ENCODE measurements around the gene TMEM54.

The TMEM54 gene, protein sequence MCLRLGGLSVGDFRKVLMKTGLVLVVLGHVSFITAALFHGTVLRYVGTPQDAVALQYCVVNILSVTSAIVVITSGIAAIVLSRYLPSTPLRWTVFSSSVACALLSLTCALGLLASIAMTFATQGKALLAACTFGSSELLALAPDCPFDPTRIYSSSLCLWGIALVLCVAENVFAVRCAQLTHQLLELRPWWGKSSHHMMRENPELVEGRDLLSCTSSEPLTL

GRCh38 chr1:32900956-32901822 is at the start of gene TMEM54:
Gene TMEM54 (minus strand): TSS chr1:32901389. CDS start chr1:32901238, 151 bp downstream.
- peak in 1 of 2 experiments; percentile 42 for DNase-seq

DNA sequence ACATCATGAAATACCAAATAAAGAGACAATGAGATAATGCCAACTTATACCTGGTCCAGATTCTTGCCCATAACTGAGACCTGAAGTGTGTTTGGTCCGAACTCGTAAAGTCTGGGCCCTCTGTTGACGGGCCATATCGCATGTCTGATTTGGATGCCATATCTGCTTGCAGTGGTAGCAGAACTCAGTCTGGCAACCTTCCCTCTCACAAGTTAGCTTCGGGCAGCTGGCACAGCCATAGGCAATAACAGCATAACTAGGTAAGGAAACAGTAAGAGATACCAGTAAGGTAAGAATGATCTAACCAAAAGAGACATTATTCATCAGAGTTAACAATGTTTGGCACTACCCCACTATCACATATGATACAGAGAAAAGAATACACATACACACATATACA is 48.3 kb upstream of the TMEM54 start:
- DNase-seq, result no peak

DNA sequence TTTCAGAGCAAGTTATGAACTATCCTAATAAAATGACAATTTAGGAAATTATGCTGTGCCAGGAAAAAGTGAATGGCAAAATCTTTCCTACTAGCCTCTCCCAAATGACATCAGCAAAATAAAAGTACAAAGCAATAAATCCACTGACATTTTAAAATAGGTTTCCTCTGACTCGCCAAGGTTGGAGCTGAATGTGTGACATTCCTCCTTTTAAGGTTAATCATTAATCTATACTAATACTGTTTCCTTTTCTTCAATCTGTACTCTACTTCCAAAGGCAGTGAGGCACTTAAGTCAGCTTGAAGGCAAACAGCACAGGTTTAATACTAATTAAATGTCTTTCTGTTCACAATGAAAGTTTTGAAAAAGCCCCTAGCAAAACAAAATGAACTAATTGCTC is 47.7 kb upstream of the TMEM54 start:
- DNase-seq, result no peak

DNA sequence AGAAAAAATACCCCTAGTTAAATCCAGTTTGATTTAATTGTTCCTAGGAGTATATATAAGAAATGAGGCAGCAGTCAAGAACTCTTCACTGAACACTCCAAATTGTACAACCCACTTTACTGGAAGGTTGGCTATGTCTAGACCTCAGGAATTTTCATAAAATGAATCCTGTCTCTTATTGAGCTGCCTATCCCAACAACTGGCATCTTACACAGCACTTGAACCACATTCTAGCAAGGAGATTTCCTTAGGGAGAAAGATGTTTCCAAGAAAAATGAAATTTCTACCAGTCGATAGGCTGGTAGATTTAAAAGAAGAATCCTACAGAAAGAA is 47.2 kb upstream of the TMEM54 start:
- no peak for DNase-seq

DNA sequence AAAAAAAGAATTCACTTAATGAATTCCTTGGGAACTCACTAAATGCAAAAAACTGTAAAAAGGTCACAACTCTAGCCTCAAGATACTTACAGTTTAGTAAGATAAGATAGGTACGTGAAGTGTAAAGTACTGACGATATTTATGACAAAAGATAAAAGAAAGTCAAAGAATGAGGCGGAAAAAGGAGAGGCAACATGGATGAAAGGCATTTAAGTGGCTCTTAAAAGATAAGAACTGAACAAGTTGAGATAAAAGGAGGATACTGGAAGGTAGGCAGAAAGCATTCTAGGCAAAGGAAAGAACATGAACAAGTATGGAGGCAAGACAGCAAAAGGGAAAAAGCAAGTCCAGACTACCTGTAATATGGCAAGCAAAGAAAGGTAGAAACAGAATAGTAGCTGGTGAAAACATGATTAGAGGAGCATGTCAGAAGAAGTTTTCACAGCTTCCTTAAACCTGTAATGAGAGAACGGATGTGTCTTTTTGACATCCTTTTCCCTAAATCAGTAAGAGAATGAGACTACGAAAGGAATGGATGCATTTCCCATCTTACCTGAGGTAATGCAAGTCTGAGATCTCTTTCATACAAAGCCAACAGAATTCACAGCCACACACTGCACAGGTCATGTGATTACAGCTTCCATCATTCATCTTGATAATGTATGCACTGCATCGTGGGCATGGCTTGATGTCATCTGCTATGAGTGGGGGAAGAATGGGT is 46.6 kb upstream of the TMEM54 start:
- DNase-seq, result no peak

DNA sequence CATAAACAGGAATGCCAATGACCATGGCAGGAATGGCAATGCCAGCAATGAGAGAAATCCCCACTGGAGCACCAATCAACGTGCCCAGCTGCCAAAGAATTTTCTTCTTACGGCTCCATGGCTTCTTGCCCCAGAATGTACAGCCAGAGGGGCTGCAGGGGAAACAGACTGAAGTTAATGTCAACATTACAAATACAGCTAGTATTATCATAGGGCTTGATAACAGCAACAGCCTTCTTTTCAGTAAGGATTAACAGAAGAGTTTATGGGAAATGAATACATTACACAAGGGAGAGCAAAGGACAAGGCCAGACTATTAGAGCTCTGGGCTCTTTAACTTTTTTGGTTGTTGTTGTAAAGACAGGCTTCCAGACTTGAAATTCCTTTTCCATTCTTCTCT is 45.2 kb upstream of the TMEM54 start:
- DNase-seq, result no peak

DNA sequence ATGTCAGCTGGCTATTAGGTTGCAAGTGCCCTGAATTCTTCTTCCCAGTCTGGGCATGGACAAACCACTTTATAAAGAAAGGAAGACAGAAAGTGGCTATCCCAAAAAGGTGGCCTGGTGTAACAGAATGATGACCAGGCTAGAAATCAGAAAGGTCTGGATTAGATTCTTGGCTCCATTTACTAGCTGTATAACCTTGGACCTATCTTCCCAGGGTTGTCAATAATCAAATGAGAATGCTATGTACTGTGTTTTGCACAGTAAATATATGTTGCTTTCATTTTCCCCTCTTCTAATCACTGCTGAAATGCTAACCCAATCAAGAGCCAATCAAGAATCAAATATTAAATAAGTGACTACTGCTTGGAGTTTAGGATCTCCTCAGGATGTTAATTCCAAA is 43.0 kb upstream of the TMEM54 start:
- DNase-seq, result no peak

DNA sequence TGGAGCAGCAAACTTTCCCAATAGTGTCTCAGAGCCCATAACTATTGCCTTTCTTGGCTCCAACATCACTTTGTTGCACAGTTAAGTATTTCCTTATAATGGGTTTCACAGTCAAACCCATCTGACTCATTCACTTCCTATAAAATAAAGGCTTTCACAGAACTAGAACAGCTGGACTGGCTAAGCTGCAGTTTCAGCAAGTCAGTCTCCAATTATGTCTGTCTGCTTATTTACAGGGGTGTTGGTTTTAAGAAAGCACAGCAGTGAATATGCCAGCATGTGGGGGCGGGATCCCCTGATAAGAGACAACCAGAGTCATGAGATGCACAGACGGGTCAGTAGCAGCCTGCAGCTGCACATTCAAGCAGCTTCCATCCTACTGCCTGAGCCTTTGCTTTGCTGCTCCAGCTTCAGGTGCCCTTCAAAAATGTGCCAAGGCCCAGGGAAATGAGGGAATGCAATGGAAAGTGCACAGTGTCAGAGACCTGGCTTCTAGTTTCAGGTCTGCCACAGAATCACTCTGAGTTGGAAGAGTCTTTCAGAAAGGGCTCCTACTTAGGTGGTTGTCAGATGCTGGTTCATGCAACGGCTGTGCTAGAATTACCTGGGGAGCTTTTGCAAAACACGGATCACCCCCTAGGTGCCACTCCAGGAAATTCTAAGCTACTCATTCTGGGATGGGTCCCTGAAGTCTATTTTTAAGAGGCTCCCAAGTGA is 38.6 kb upstream of the TMEM54 start:
- no peak for DNase-seq

- no peak for DNase-seq
Measured at GRCh38 chr1:32937061-32937460, 35.9 kb upstream of the TMEM54 start.

- DNase-seq, result no peak
Measured at GRCh38 chr1:32934535-32934934, 33.3 kb upstream of the TMEM54 start.

DNA sequence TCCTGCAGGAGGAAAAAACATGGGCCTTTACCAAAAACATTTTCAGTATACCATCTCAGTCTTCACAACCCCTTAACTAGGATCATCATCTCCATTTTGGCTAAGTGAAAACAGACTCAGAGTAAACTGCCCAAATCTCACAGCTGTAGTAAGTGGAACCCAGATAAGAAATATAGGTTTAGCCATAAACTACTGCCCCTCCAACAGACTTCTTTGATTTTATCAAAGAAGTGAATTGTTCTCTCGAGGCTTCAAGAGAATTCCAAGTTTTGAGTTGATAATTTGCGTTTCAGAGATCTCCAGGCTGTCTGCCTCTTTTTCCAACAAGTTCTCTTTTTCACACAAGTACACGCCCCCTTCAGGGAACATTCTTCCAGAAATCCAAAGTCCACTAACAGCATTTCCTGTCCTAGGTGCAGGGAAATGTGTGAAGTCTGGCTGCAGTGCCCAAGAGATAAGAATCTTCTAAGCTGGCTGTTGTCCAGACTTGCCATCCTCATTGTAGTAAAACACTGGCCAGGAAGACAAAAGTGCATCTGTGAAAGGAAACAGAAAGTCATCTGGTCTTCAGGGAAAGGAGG is 32.6 kb upstream of the TMEM54 start:
- DNase-seq, result no peak

- DNase-seq, result no peak
Measured at GRCh38 chr1:32931760-32932159, 30.6 kb upstream of the TMEM54 start.

DNA sequence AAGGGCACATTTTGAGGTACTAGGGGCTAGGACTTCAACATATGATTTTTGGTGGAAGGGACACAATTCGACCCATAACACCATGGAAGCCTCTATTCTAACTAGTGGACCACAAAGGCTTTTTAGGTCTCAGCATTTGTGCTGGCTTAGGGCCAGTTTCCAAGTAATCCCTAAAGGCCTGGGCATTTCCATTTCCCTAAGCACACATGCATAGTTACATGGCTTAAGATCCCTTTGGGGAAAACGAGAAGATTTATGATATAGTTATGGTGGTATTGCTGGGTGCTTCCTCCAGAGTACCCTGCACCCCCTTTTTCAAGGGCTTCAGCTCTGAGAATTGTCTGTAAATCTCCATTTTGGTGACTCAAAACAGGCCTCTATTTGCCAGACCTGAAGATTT is 28.2 kb upstream of the TMEM54 start:
- no peak for DNase-seq

DNA sequence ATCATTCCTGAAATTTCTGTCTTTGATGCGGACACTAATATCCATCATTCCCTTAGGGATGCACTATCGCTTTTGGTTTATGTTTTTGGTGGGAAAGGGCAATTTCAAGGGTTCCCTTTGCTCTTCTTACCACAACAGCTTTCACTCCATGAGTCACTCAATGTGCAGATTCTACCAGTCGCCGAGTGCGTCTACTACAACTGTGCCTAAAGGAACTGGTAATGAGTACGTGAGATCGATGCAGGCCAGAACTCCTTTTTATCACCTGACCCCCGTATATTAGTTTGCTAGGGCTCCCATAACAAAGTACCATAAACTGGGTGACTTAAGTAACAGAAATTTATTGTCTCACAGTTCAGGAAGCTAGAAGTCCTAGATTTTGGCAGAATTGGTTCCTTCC is 27.5 kb upstream of the TMEM54 start:
- no peak for DNase-seq

DNA sequence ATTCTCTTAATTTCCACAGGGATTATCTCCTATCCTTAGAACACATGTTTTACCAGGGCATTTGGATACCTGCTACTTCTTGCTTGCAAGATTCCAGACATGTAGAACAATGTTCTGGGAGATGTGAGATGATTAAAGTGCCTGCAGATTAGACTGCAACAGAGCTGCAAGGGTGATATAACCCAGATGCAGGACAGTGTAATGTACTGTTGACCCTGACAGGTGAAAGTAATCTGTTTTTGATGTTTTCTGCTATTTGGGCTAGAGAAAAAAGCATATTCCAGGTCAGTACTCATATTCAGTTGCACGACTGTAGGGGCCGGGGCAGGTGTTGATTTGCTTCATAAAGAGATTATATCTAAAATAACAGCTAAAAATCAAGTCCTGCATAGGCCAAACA is 27.1 kb upstream of the TMEM54 start:
- DNase-seq, result no peak

DNA sequence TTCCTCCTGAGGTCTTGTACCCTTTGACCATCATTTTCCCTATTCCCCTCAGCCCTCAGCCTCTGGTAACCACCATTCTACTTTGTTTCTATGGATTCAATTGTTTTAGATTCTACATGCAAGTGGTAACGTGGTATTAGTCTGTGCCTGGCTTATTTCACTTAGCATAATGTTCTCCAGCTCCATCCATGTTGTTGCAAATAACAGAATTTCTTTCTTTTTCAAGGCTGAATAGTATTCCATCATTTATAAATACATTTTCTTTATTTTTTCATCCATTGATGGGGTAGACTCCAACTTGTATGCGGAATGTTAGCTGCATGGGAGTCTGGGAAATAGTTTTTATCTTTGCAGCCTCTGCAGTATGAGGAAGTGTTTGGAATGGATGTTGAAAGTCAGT is 26.3 kb upstream of the TMEM54 start:
- DNase-seq, result no peak

DNA sequence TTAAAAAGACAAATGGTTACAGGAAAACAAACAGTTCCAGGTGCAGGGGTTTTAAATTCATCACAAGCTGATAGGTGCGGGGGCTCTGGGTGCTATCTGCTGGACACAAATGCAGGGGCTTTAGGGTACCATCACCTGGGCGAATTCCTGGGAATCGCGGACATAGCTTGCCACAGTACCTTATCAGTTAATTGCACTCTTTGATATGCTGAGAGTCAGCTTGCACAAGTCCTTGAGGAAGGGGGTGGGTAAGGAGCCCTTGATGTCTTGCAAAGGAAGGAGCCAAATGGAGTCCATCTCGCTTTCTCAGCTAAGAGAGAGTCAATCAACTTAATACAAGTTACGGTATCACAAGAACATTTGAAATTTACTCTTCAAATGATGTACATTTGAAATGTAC is 25.4 kb upstream of the TMEM54 start:
- DNase-seq, result no peak

GRCh38 chr1:32925403-32926162 is 24.4 kb upstream of the TMEM54 start:
- no peak for DNase-seq

DNA sequence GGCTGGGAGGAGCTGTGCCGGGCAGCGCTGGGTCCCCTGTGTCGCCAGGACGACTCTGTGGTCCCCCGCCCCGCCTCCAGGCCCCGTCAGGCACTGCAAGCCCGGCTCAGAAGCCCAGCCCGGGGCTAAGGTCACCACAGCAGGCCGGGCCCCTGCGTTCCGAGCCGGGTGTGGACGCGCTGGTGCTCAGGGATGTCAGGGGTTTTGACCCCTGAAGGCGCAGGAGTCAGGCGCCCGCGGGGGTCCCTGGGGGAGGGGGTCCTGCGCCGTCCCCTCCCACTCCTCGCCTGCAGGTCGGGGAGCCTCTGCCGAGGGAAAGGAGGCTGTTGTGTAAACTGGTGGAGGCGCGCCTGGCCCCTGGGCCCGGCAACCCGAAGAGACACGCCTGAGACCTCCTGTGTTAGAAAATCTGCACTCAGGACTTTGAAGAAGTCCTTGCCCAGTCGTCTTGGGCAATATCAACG is 23.7 kb upstream of the TMEM54 start:
- DNase-seq, result no peak

DNA sequence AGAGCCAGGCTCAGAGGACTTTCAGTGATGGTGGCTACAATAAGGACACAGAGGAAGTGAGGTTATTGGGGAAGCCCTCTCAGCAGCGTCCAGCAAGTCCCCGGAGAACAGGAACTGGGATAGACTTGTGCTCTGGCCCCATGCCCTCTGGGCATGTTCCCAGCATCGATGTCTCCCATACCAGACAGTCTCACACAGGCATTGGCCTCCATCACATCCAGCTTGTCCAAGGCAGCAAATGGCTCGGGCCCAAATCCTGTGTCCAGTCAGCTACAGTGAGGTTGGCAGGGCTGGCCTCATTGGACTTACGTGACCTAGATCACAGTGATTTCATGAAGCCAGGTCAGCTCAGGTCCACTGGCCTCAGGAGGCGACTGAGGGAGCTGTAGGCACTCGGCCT is 19.6 kb upstream of the TMEM54 start:
- no peak for DNase-seq

- no peak for DNase-seq
Measured at GRCh38 chr1:32919811-32920733, 18.9 kb upstream of the TMEM54 start.

All from NCI-H2081 (cell line).